D721Med (cell line): ENCODE data around the gene FAM3B.

ENCODE experiments used
- DNase-seq: peaks from one replicate; pipeline ENCODE4 v3.0.0; 2011; ENCODE audit warnings: low spot score; ENCODE audit not compliant: insufficient read length
- FAIRE-seq: peaks from 2 replicates; lab custom pipeline; 2011; peaks lifted over from hg19 to GRCh38; lab: Jason Lieb, UNC
- TF ChIP-seq, protein P1 (sequence below): IDR thresholded peaks from 2 replicates; pipeline ENCODE4 v1.5.1; 2012; ENCODE audit warnings: mild to moderate bottlenecking, control low read depth; ENCODE audit not compliant: insufficient read depth; ENCODE audit errors: missing control alignments

FAM3B gene

GRCh38 chr21:41318218-41318617 lies 1.6 kb downstream of the FAM3B start:
- FAIRE-seq = no peak

GRCh38 chr21:41319273-41319672 lies 2.7 kb downstream of the FAM3B start:
- TF ChIP-seq, protein P1, sequence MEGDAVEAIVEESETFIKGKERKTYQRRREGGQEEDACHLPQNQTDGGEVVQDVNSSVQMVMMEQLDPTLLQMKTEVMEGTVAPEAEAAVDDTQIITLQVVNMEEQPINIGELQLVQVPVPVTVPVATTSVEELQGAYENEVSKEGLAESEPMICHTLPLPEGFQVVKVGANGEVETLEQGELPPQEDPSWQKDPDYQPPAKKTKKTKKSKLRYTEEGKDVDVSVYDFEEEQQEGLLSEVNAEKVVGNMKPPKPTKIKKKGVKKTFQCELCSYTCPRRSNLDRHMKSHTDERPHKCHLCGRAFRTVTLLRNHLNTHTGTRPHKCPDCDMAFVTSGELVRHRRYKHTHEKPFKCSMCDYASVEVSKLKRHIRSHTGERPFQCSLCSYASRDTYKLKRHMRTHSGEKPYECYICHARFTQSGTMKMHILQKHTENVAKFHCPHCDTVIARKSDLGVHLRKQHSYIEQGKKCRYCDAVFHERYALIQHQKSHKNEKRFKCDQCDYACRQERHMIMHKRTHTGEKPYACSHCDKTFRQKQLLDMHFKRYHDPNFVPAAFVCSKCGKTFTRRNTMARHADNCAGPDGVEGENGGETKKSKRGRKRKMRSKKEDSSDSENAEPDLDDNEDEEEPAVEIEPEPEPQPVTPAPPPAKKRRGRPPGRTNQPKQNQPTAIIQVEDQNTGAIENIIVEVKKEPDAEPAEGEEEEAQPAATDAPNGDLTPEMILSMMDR = no peak
- FAIRE-seq (no peak), DNase-seq (no peak)

More at GRCh38 chr21:41318218-41318617, 1.6 kb downstream of the FAM3B start:
- TF ChIP-seq, protein P1 = no peak
- DNase-seq = no peak

- no peak for DNase-seq
These were observed 4.8 kb downstream of the FAM3B start for GRCh38 chr21:41321211-41321907.

GRCh38 chr21:41321908-41322495 lies 5.4 kb downstream of the FAM3B start:
- TF ChIP-seq, protein P1 = no peak
- FAIRE-seq (no peak), DNase-seq (no peak)

More at GRCh38 chr21:41321211-41321907, 4.8 kb downstream of the FAM3B start:
- TF ChIP-seq, protein P1 = no peak
- no peak for FAIRE-seq

DNA sequence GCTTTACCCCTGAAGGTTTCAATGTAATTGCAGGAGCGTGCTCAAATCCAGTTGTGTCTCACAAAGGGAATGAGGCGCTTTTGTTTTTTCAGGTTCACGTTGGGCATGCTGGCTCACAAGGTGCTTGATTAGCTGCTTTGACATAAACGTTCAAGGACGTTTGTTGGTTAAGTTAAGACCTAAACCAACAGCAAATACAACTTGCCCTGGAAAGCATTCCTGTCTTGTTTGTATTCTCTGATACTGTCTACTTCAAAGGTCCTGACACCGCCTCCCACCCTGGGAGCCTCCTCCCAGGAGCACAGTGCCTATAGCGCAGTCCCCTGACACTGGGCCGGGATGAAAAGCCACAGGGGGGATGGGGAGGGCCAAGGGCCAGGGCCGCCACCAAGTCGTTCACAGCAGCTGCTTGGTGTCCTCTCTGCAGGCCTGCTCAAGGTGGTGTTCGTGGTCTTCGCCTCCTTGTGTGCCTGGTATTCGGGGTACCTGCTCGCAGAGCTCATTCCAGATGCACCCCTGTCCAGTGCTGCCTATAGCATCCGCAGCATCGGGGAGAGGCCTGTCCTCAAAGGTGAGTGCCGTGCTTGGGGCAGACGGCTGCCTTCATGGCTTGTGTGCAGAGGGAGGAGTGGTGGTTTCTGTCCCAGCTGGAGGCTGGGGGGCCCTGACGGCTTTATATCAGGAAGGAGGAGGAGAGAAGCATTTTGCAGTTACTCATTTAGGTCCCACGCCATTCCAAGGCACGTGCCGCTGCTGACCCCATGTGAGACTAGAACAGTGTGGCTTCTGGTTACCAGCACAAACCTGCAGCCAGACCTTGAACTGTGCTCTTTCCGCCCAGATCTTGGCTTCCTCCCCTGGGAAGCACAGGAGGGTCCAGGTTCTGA lies 6.1 kb downstream of the FAM3B start:
- DNase-seq = no peak
- TF ChIP-seq, protein P1 = no peak
- FAIRE-seq = no peak

- DNase-seq (no peak), FAIRE-seq (no peak)
- TF ChIP-seq, protein P1 = no peak
These were observed 8.7 kb downstream of the FAM3B start for GRCh38 chr21:41325138-41325912.
